Skeletal muscle cell (primary cell): ENCODE results near the gene FCGR1A.
A peak's percentile ranks its signal among the peaks of the same experiment; 100 is the strongest.
"Not testable (repeated sequence)": the region's sequence is repeated elsewhere in the genome, so short reads cannot be mapped to it uniquely, and the experiment has no call there.

Source experiments
- DNase-seq: peaks from one replicate; pipeline ENCODE4 v3.0.0-alpha.2; 2010; ENCODE audit warnings: low read depth
- H3K4me3 ChIP-seq: 2 replicates; pipeline ENCODE4 v1.5.1; 2011; ENCODE audit warnings: low read depth, mild to moderate bottlenecking, control low read depth, low read length, moderate library complexity

The FCGR1A gene

DNA sequence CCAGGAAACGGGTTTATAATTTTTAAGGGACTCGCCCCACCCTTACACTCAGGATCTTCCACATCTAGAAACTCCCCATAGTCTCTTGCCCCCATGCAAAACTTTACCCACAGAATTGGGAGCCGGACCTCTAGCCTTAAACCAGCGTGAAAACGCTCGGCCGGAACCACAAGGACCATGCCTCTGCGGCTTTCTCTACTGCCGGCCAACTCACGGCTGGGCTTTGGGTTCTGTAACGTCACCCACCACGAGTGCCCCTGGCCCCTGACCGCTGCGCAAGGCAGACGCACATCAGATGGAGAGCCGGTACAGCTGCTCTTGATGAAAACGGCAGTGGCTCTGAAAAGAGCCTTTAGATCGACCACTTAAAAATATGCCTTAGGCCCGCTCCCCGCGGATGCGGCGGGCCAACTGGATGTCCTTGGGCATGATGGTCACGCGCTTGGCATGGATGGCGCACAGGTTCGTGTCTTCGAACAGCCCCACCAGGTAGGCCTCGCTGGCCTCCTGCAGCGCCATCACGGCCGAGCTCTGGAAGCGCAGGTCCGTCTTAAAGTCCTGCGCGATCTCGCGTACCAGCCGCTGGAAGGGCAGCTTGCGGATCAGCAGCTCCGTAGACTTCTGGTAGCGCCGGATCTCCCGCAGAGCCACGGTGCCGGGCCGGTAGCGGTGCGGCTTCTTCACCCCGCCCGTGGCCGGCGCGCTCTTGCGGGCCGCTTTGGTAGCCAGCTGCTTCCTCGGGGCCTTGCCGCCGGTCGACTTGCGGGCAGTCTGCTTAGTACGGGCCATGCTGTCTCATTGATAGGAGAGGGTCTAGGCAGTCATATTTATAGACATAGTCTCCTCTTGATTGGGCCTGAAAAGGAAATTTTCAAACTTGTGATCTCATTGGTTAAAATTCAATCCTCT, 30.7 kb downstream of the FCGR1A start:
- peak overlapping the region; percentile 45 for H3K4me3 ChIP-seq
- peak; percentile 25 for DNase-seq

DNA sequence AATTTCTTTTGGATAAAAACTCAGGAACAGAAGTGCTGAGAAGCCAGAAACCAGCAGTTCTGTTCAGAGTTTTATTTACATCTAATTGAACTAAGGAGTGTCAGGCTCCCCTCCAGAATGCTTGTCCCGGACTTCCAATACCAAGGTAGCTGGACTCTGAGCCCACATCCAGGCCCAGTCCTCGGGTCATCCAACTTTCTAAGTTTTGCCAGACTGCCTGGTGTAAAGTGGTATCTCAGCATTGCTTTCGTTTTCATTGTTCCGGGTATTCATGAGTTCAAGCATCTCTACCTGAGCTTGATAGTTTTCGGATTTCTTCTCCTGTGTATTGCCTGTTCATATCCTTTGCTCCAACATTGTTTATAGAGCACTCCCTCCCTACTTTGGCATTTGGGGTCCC, 37.9 kb downstream of the FCGR1A start:
- H3K4me3 ChIP-seq, DNase-seq: not testable (repeated sequence)

DNA sequence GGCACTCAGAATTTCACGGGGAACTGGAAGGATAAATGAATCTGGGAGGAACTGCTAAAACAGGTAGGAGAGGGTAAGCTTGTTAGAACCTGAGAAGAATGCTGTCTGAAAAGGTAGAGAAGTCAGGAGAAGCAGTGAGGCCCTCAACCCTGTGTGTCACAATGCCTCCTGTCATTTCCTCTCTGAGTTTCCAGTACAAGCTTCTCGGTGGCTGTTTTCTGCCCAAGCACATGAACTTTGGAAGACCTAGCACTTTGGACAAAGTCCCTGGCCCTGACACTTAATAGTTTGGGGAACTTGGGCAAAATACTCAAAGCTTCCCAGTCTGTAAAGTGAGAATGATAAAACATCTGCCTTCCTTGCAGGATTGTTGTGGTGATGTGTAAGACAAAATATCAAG, 44.1 kb downstream of the FCGR1A start:
- DNase-seq, result not testable (repeated sequence)

DNA sequence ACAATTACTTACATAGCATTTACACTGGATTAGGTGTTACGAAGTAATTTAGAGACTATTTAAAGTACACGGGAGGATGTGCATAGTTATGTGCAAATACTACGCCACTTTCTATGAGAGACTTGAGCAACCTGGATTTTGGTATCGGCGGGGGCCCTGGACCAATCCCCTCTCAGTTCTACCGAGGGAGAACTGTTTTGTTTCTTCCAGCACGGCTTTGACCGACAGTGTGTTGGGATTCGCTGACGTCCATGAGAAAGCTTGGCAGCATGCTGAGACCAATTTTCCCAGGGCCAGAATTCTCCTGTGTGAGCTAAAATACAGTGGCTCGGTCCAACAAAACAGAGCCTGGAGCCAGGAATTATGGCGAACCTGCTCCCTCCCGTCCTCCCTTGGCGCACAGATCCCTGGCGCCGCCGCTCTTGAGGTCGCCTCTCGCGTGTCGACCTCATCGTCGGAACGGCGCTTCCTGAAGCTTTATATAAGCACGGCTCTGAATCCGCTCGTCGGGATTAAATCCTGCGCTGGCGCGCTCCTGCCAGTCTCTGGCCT, 49.3 kb downstream of the FCGR1A start:
- DNase-seq, H3K4me3 ChIP-seq: not testable (repeated sequence)

More for the DNA sequence above, 44.1 kb downstream of the FCGR1A start:
- H3K4me3 ChIP-seq, result not testable (repeated sequence)

DNA sequence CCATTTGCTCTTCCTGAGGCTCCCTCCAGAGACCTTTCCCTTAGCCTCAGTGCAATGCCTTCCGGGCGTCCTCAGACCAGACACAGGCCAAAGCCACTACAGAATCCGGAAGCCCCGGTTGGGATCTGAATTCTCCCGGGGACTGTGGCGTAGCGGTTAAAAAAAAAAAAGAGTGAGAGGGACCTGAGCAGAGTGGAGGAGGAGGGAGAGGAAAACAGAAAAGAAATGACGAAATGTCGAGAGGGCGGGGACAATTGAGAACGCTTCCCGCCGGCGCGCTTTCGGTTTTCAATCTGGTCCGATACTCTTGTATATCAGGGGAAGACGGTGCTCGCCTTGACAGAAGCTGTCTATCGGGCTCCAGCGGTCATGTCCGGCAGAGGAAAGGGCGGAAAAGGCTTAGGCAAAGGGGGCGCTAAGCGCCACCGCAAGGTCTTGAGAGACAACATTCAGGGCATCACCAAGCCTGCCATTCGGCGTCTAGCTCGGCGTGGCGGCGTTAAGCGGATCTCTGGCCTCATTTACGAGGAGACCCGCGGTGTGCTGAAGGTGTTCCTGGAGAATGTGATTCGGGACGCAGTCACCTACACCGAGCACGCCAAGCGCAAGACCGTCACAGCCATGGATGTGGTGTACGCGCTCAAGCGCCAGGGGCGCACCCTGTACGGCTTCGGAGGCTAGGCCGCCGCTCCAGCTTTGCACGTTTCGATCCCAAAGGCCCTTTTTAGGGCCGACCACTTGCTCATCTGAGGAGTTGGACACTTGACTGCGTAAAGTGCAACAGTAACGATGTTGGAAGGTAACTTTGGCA, 50.0 kb downstream of the FCGR1A start:
- H3K4me3 ChIP-seq, result not testable (repeated sequence)

DNA sequence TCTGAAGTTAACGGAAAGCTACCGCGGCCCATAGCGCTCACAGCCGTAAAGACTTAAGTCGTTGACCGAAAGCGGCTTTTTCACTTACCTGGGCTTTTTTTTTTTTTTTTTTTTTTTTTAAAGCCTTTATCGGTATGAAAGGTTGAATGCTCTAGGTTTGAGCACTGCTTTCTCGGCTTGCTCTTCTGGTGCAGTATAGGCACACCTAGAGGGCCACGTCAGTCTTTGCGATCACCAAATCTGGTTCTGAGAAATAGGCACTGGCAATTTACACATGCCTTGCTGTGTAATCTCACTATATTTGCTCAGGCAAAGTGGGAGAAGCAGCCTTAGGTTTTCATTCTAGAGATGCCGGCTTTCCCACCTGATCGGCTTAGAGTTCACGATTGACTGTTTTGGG, 50.6 kb downstream of the FCGR1A start:
- DNase-seq, H3K4me3 ChIP-seq: not testable (repeated sequence)

More for the DNA sequence above, 50.0 kb downstream of the FCGR1A start:
- not testable (repeated sequence) for DNase-seq

DNA sequence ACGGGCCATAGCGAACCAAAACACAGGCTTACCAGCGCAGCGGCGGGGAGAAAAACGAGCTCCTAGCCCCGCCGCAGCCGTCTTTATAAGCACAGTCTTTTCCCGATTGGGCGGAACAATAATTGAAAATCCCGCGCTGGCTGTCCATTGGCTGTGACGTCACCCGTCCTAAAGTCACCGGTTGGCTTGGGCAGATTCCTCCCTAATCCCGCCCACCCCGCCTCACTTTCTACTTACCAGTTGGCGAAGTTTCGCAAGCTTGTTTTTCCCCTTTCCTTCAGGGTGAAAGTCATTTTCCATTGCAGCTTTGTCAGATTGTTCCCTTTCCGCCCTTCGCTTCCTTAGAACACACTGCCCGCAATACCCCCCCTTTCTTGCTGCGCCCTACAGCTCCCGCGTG, 58.7 kb downstream of the FCGR1A start:
- not testable (repeated sequence) for DNase-seq, H3K4me3 ChIP-seq
